Activated CD8-positive, alpha-beta T cell treated with anti-CD3 and anti-CD28 coated beads for 36 hours (primary cell): Measurements from ENCODE around the gene TGDS. TPM values are rescaled to one million over a fixed set of nuclear protein-coding genes. Genes with fewer than 3 reads are reported as not detected.
A peak's percentile ranks its signal among the peaks of the same experiment; 100 is the strongest.

Source experiments
- ATAC-seq: fragments of 200-7000 bp; cut with Tn5 transposase; one replicate; pipeline ENCODE4 v1.10.0; 2021; ENCODE audit warnings: mild to moderate bottlenecking, moderate library complexity
- CTCF ChIA-PET: fragments of 350-600 bp; sonication (Branson Sonifier 250); formaldehyde crosslinking; loops from one replicate; lab custom pipeline; 2021; ENCODE audit warnings: antibody characterized with exemption; lab: Charles Lee
- POLR2A ChIA-PET: fragments of 350-600 bp; sonication (Branson Sonifier 250); formaldehyde crosslinking; loops from one replicate; lab custom pipeline; 2021; ENCODE audit warnings: antibody characterized with exemption; lab: Charles Lee
- DNase-seq: peaks from one replicate; pipeline ENCODE4 v3.0.0-alpha.2; 2020
- H3K27ac Mint-ChIP-seq: one replicate; pipeline ENCODE4 v1.8.0; 2021; ENCODE audit warnings: mild to moderate bottlenecking, mixed read lengths
- H3K27me3 Mint-ChIP-seq: one replicate; pipeline ENCODE4 v1.8.0; 2021; ENCODE audit warnings: mixed read lengths
- H3K36me3 Mint-ChIP-seq: one replicate; pipeline ENCODE4 v1.8.0; 2021; ENCODE audit warnings: low read depth, mixed read lengths
- H3K4me1 Mint-ChIP-seq: one replicate; pipeline ENCODE4 v1.8.0; 2021; ENCODE audit warnings: low read depth, mixed read lengths
- H3K4me3 Mint-ChIP-seq: one replicate; pipeline ENCODE4 v1.8.0; 2021; ENCODE audit warnings: mild to moderate bottlenecking, moderate library complexity, mixed read lengths
- H3K9me3 Mint-ChIP-seq: one replicate; pipeline ENCODE4 v1.8.0; 2021; ENCODE audit warnings: mixed read lengths
- intact Hi-C: fragments of 100-400 bp; cut with micrococcal nuclease; formaldehyde crosslinking; loops from one replicate; pipeline ENCODE4 v1.10.0; 2022
- total RNA-seq, 2 experiments: library from RNA; stranded (reverse); gene quantifications; one replicate each; pipeline ENCODE4 v1.2.3, GENCODE V29; 2021
- TF ChIP-seq, protein P1 (sequence below): fragments of 200-600 bp; IDR thresholded peaks from one replicate; pipeline ENCODE4 v1.8.0; 2022; ENCODE audit warnings: antibody characterized with exemption, mild to moderate bottlenecking

The TGDS gene
- total RNA-seq, 2 experiments from 2014 or later = 24.0 to 27.0 TPM

DNA sequence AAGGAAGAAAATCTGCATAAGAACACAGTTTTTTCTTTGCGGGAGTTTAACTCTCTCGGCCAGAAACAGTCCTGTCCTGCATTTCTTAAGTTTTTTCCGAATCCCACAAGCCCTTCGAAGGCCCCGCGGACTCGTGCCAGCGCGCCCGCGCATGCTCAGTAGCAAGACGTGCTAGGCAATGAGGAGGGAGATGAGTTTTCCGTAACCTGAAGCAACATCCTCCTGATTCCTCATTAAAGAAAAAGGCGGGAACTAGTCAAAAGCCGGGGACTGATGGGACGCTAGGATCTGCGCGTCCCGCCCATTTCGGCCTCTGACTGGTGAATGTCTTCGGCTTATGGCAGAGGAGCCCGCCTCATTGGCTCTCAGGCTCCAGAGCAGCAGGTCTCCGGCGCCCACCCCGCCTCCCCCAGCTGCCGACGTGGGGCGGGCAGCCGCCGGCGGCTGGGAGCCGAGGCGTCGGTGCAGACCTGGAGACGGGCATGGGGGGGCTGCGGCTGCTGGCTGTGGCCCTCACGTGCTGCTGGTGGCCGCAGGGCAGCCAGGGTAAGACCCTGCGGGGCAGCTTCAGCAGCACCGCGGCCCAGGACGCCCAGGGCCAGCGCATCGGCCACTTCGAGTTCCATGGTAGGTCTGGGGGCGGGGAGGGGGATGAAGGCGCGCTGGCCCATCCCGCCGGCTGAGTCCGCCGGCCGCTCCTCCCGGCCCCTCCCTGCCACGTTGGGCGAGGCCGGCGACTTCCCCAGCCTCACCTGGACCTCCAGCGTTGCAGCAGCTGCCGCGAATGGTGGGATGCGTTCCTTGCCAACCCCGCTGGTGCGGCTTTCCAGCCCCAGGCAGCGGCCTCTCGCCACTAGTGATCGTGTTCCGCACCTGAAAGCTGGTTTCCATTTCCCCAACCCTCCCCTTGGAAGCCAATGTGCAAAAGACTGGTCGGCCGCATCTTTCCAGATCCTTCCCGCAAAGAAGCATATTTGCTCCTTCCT, 5.8 kb upstream of the TGDS start, which contains the start of gene GPR180:
Gene GPR180, plus strand, starts transcription at position 412 of the 986 bp plus-strand sequence. Its CDS starts 71 bp downstream, at position 483.
- TF ChIP-seq, protein P1, sequence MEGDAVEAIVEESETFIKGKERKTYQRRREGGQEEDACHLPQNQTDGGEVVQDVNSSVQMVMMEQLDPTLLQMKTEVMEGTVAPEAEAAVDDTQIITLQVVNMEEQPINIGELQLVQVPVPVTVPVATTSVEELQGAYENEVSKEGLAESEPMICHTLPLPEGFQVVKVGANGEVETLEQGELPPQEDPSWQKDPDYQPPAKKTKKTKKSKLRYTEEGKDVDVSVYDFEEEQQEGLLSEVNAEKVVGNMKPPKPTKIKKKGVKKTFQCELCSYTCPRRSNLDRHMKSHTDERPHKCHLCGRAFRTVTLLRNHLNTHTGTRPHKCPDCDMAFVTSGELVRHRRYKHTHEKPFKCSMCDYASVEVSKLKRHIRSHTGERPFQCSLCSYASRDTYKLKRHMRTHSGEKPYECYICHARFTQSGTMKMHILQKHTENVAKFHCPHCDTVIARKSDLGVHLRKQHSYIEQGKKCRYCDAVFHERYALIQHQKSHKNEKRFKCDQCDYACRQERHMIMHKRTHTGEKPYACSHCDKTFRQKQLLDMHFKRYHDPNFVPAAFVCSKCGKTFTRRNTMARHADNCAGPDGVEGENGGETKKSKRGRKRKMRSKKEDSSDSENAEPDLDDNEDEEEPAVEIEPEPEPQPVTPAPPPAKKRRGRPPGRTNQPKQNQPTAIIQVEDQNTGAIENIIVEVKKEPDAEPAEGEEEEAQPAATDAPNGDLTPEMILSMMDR = no peak
- peak within 1 kb of the TSS; percentile 87 for H3K27ac Mint-ChIP-seq
- peaks cover 32% of the 10 kb centered on the region for H3K4me1 Mint-ChIP-seq
- no peaks in the 10 kb centered on the region for H3K27me3 Mint-ChIP-seq
- H3K36me3 Mint-ChIP-seq = peaks cover 22% of the 10 kb centered on the region
- peaks cover 3% of the 10 kb centered on the region for H3K9me3 Mint-ChIP-seq
- intact Hi-C loops = loop anchor here (1.0 kb wide), 1 partner anchor 182 kb away; no protein-coding TSS in a partner anchor
- ChIA-PET POLR2A (interaction anchor here (1.0 to 1.8 kb wide), 4 partner anchors 16 to 53 kb away, joined by 3 to 6 read pairs (median 4); no protein-coding TSS in a partner anchor), CTCF (interaction anchor here (0.7 to 5.9 kb wide), 3 partner anchors 15 to 173 kb away, joined by 3 to 40 read pairs (median 6); no protein-coding TSS in a partner anchor)
- H3K4me3 Mint-ChIP-seq = peak within 1 kb of the TSS; percentile 84
- DNase-seq (peak; percentile 97), ATAC-seq (peak; percentile 100)

DNA sequence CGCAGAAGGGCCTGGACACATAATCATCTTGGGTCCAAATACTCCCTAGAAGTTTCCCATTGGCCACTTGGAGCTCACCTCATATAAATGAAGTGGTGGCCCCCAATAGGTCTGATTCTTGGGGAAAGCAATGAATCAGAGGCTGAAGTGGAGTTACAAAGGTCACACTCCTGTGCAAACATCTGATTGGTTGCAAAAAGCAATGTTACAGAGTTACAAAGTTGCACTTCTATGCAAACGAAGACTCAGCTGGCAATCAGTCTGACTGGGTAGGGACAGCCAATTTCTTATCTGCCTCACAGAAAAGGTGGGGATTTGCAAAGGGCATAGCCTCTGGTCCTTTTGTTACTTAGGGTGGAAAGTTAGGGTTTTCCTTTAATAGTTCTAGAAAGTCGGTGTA, 3.9 kb upstream of the TGDS start:
- Mint-ChIP-seq H3K4me1 (peaks cover 29% of the 10 kb centered on the region), H3K36me3 (peaks cover 14% of the 10 kb centered on the region), H3K4me3 (no peak overlapping the region), H3K9me3 (peaks cover 3% of the 10 kb centered on the region), H3K27ac (no peak overlapping the region), H3K27me3 (no peaks in the 10 kb centered on the region)
- ATAC-seq = no peak
- TF ChIP-seq, protein P1 = no peak
- CTCF ChIA-PET = no interaction called here
- intact Hi-C loops = loop anchor here (5.0 kb wide), 1 partner anchor 53 kb away; no protein-coding TSS in a partner anchor
- DNase-seq = no peak
- POLR2A ChIA-PET = interaction anchor here (0.6 to 1.4 kb wide), 2 partner anchors 16 to 51 kb away, joined by 3 to 4 read pairs; no protein-coding TSS in a partner anchor

DNA sequence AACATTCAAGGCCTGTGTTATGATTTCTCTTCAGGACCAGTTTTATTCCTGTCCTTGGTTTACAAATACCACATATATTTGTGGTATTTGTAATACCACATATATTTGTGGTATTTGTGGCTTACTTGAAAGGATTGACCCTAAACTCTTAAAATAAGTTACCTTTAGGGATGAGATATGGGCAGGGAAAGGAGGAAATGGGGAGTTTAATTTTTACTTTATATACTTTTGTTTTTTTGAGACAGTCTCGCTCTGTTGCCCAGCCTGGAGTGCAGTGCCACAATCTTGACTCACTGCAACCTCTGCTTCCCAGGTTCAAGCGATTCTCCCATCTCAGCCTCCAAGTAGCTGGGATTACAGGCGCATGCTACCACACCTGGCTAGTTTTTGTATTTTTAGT, 2.3 kb upstream of the TGDS start:
- H3K4me1 Mint-ChIP-seq = peaks cover 39% of the 10 kb centered on the region
- ATAC-seq (no peak), DNase-seq (no peak)
- peaks cover 3% of the 10 kb centered on the region for H3K9me3 Mint-ChIP-seq
- ChIA-PET POLR2A (no interaction called here), CTCF (interaction anchor here (0.8 kb wide), 1 partner anchor 163 kb away, joined by 3 read pairs; no protein-coding TSS in a partner anchor)
- intact Hi-C loops = loop anchor here (5.0 kb wide), 1 partner anchor 51 kb away; no protein-coding TSS in a partner anchor
- H3K27me3 Mint-ChIP-seq = no peaks in the 10 kb centered on the region
- H3K4me3 Mint-ChIP-seq = no peak overlapping the region
- TF ChIP-seq, protein P1 = no peak
- H3K27ac Mint-ChIP-seq = peak overlapping the region; percentile 10
- peaks cover 23% of the 10 kb centered on the region for H3K36me3 Mint-ChIP-seq

DNA sequence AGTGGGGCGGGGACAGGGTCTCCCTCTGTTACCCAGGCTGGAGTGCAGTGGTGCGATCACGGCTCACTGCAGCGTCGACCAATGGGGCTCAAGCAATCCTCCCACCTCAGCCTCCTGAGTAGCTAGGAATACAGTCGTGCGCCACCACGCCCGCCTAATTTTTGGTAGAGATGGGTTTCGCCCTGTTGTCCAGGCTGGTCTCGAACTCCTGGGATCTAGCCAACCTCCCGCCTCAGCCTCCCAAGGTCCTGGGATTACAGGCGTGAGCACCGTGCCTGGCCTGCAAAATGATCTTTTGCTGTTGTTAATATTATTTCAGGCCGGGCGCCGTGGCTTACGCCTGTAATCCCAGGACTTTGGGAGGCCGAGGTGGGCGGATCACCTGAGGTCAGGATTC, 621 bp upstream of the TGDS start:
- peaks cover 3% of the 10 kb centered on the region for H3K9me3 Mint-ChIP-seq
- peaks cover 38% of the 10 kb centered on the region for H3K4me1 Mint-ChIP-seq
- H3K27me3 Mint-ChIP-seq = no peaks in the 10 kb centered on the region
- no peak for ATAC-seq
- H3K27ac Mint-ChIP-seq = peak overlapping the region; percentile 93
- H3K4me3 Mint-ChIP-seq = peak overlapping the region; percentile 97
- H3K36me3 Mint-ChIP-seq = peaks cover 26% of the 10 kb centered on the region
- POLR2A ChIA-PET = interaction anchor here (0.8 to 1.8 kb wide), 7 partner anchors 8 to 177 kb away, joined by 3 to 27 read pairs (median 3); no protein-coding TSS in a partner anchor
- intact Hi-C loops = loop anchor here (5.0 kb wide), 1 partner anchor 49 kb away; no protein-coding TSS in a partner anchor
- DNase-seq = peak; percentile 14
- TF ChIP-seq, protein P1 = no peak
- CTCF ChIA-PET = interaction anchor here (0.8 to 1.9 kb wide), 5 partner anchors 19 to 160 kb away, joined by 3 to 12 read pairs (median 4); no protein-coding TSS in a partner anchor
